ENCODE measurements around the gene NDUFB11.

NDUFB11 gene

DNA sequence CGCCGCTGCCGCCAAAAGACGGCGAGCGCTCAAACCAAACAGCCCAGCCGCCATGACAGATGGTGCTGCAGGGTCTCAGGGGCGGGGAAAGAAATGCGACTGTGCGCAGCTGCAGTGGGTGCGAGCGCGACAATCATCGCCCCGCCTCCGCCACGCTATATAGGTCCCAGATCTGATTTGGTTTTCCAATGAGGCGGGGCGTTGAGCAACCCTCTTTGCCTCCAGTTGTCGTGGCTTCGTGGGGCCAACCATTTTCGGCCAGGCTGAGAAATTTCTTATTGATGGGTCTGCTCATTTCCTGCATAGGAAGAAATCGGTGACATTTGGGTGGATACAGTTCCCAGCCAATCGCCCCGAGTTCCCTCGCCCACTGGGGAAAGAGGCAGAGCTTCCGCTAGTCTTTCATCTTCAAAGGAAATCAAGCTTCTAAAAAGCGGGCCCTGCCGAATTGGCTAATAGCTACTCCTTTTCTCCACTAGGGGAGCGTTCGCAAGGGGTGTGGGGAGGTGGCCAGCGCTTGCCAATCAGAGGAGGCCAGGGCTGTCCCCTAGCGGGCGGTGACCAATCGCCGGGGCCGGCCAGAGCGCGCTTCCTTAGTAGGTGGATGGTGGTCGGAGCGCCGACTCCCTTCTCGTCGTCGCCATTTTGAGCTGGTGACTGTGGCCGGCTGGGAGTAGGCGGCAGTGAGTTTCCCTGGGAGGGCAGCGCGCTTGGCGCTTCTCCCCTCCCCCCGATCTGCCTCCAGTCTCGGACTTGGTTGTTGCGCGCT lies at the start of gene NDUFB11, which contains the start of gene RBM10:
Gene NDUFB11, minus strand, starts transcription at position 77 of the 769 bp plus-strand sequence. Its CDS starts 23 bp downstream, at position 54.
Gene RBM10, plus strand, starts transcription at position 596 of the 769 bp plus-strand sequence. CDS start 2,261 bp downstream, outside the sequence.
- peak within 1 kb of the TSS; percentile 78 for H3K4me3 ChIP-seq (ENCODE audit: low read depth, low read length)
- TF ChIP-seq, protein P1, sequence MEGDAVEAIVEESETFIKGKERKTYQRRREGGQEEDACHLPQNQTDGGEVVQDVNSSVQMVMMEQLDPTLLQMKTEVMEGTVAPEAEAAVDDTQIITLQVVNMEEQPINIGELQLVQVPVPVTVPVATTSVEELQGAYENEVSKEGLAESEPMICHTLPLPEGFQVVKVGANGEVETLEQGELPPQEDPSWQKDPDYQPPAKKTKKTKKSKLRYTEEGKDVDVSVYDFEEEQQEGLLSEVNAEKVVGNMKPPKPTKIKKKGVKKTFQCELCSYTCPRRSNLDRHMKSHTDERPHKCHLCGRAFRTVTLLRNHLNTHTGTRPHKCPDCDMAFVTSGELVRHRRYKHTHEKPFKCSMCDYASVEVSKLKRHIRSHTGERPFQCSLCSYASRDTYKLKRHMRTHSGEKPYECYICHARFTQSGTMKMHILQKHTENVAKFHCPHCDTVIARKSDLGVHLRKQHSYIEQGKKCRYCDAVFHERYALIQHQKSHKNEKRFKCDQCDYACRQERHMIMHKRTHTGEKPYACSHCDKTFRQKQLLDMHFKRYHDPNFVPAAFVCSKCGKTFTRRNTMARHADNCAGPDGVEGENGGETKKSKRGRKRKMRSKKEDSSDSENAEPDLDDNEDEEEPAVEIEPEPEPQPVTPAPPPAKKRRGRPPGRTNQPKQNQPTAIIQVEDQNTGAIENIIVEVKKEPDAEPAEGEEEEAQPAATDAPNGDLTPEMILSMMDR (IDR thresholded peaks at IDR 0.05; ENCODE audit: low read depth, low read length), result peak; percentile 61
- peak; percentile 96 for DNase-seq (ENCODE audit: low read depth, low spot score)
- in situ Hi-C loops (cut with HindIII; ENCODE audit: low sequenced_read_pairs), result no loop called here

DNA sequence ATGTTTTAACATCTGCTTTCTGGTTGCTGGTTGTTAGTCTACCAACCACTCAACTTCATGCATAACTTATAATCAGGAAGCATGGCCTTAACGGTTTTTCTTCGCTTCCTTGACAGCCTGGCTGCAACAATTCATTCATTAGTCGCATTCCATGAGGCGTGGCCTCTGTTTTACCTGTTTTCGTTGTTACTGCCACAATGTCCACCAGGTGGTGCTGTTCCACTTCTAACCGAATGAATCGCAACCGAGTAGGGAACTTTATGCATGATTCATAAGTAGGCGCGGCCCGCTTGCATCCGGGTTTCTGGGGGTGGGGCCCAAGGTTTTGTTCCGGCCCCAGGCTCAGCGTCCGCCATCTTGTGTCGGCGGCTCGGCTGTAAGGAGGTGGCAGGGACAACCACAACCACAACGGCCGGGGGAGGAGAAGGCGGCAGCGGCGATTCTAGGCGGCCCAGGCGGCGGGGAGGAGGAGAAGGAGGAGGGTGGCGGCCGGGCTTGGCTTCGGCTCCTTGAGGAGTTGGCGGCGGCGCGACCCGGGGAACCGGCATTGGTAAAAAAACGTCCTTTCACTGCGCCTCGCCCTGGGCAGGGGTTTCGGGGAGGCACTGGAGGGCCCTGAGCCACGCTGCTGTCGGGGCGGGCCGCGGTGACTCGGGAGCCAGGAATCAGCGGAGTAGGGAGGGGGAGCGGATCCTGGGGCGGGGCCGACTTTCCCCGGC lies 49.1 kb upstream of the NDUFB11 start, which contains the start of gene UBA1:
Gene UBA1, plus strand, starts transcription at position 355 of the 719 bp plus-strand sequence. CDS start 4,974 bp downstream, outside the sequence.
- TF ChIP-seq, protein P1 (IDR thresholded peaks at IDR 0.05; ENCODE audit: low read depth, low read length), result peak; percentile 71
- H3K4me3 ChIP-seq (ENCODE audit: low read depth, low read length), result peak within 1 kb of the TSS; percentile 98
- peak; percentile 98 for DNase-seq (ENCODE audit: low read depth, low spot score)
- in situ Hi-C loops (cut with HindIII; ENCODE audit: low sequenced_read_pairs), result no loop called here

DNA sequence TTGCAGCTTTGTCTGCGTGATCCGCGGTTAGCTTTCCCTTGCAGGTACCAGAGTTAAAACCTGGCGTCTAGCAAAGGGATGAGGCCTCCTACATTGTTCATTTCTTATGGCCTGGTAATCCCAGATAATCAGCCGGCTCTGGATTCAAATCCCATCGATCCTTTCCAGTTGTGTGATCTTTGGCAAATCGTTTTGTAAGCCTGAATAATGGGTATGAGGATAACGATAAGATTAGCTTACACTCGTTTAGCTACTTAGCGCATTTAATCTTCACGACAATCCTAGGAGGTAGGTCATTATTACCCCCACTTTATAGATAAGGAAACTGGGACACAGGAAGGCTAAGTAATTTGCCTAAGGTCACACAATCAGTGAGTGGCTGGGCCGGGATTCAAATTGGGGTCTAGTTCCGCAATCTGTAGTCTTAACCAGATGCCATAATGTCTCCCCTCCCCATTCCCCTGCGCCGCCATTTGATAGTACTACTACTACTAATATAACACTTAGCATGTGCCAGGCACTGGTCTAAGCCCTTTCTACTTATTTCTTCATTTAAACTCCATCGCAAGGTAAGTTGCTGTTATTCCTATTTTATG lies 47.4 kb upstream of the NDUFB11 start:
- DNase-seq (ENCODE audit: low read depth, low spot score), result no peak
- peak overlapping the region; percentile 60 for H3K4me3 ChIP-seq (ENCODE audit: low read depth, low read length)
- TF ChIP-seq, protein P1 (IDR thresholded peaks at IDR 0.05; ENCODE audit: low read depth, low read length), result no peak
- in situ Hi-C loops (cut with HindIII; ENCODE audit: low sequenced_read_pairs), result no loop called here

DNA sequence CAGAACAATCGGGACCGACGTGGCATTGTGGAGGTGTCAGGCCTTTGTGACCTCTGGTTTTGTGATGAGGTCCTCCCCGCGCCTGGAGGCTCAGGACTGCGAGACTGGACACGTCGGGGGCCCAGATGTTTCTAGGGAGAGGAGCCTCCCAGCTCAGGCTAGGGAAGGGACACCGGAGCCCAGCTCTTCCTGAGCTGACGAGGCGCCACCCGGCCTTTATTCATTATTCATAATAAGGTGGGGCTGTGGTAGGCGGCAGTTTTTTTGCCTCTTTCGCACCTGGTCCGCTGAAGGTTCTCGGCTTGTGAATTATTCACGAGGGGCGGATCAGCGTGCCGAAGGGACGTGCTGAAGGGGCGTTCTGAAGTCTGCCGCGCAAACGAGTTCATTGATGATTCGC lies 46.8 kb upstream of the NDUFB11 start:
- H3K4me3 ChIP-seq (ENCODE audit: low read depth, low read length), result peak overlapping the region; percentile 60
- TF ChIP-seq, protein P1 (IDR thresholded peaks at IDR 0.05; ENCODE audit: low read depth, low read length), result no peak
- no peak for DNase-seq (ENCODE audit: low read depth, low spot score)
- in situ Hi-C loops (cut with HindIII; ENCODE audit: low sequenced_read_pairs), result no loop called here

DNA sequence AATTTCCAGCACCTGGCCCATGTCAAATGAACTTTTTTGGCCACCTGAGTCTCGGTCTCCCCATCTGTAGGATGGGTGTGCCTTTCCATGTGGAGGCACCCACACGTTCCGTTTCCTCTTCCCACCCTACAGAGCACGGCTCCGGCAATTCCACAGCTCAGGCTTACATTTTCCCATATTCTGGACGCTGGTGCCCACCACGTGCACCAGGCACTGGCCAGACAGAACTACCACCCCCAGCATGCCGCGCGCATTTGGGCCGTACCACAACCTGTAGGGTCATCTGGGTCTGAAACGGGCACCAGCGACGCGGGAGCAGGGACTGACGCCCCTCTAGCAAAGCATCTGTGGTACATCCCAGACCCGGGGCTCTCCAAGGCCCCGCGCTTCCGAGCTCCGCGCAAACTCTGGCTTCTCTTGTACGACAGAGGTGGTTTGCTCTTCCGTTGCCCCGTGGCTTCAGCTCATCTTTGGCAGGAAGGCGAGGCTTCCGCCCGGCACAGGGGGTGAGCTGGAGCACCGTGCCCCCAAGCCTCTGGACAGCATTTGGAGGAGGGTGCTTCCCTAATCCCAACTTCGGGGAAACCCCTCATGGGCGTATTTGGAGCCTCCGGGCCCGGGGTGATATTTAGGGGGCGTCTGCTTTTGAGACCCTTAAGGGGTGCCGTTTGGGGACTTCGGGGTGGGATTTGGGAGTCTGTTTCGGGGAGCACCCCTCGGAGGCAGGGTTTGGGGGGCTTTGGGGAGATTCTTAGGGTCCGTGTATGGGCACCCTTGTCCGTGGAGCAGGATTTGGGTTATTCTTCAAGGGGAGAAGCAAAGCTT lies 46.2 kb upstream of the NDUFB11 start:
- in situ Hi-C loops (cut with HindIII; ENCODE audit: low sequenced_read_pairs), result no loop called here
- peak; percentile 92 for DNase-seq (ENCODE audit: low read depth, low spot score)
- TF ChIP-seq, protein P1 (IDR thresholded peaks at IDR 0.05; ENCODE audit: low read depth, low read length), result no peak
- peak overlapping the region; percentile 60 for H3K4me3 ChIP-seq (ENCODE audit: low read depth, low read length)
